GM04504 (cell line): ENCODE data around the gene MAPT.

Experiments used
- DNase-seq: peaks from one replicate; pipeline ENCODE4 v3.0.0-alpha.2; 2012; ENCODE audit warnings: low read depth

Gene MAPT

GRCh38 chr17:45973099-45973780 lies 78.9 kb downstream of the MAPT start:
- no peak for DNase-seq

- no peak for DNase-seq
Measured at GRCh38 chr17:45973946-45974859, 79.8 kb downstream of the MAPT start.

GRCh38 chr17:45974916-45975630 lies 80.7 kb downstream of the MAPT start:
- DNase-seq, result no peak

GRCh38 chr17:45975640-45976295 lies 81.4 kb downstream of the MAPT start:
- no peak for DNase-seq

GRCh38 chr17:45976391-45976754 lies 82.0 kb downstream of the MAPT start:
- no peak for DNase-seq

GRCh38 chr17:45976755-45977505 lies 82.6 kb downstream of the MAPT start:
- no peak for DNase-seq

- no peak for DNase-seq
Measured at GRCh38 chr17:45977506-45977824, 83.1 kb downstream of the MAPT start.

GRCh38 chr17:45977976-45978626 lies 83.7 kb downstream of the MAPT start:
- DNase-seq, result no peak

GRCh38 chr17:45979137-45979536 lies 84.8 kb downstream of the MAPT start:
- no peak for DNase-seq

GRCh38 chr17:45980855-45981254 lies 86.5 kb downstream of the MAPT start:
- no peak for DNase-seq

- no peak for DNase-seq
Measured at GRCh38 chr17:45981306-45981705, 87.0 kb downstream of the MAPT start.

- no peak for DNase-seq
Measured at GRCh38 chr17:45982791-45983613, 88.6 kb downstream of the MAPT start.

GRCh38 chr17:45983614-45984310 lies 89.4 kb downstream of the MAPT start:
- DNase-seq, result no peak

GRCh38 chr17:45984368-45984767 lies 90.0 kb downstream of the MAPT start:
- no peak for DNase-seq

- DNase-seq, result no peak
Measured at GRCh38 chr17:45985447-45985846, 91.1 kb downstream of the MAPT start.

- no peak for DNase-seq
Measured at GRCh38 chr17:45986056-45986455, 91.7 kb downstream of the MAPT start.

- no peak for DNase-seq
Measured at GRCh38 chr17:45987706-45988105, 93.4 kb downstream of the MAPT start.

- no peak for DNase-seq
Measured at GRCh38 chr17:45989759-45990158, 95.4 kb downstream of the MAPT start.

GRCh38 chr17:45990886-45991285 lies 96.5 kb downstream of the MAPT start:
- no peak for DNase-seq

GRCh38 chr17:45991341-45991740 lies 97.0 kb downstream of the MAPT start:
- DNase-seq, result no peak
